NCI-H510A (cell line): Measurements from ENCODE around the gene ACTR5.

Source experiments
- DNase-seq: peaks from one replicate; lab custom pipeline; 2025; lab: John Stamatoyannopoulos, UW

Gene ACTR5

DNA sequence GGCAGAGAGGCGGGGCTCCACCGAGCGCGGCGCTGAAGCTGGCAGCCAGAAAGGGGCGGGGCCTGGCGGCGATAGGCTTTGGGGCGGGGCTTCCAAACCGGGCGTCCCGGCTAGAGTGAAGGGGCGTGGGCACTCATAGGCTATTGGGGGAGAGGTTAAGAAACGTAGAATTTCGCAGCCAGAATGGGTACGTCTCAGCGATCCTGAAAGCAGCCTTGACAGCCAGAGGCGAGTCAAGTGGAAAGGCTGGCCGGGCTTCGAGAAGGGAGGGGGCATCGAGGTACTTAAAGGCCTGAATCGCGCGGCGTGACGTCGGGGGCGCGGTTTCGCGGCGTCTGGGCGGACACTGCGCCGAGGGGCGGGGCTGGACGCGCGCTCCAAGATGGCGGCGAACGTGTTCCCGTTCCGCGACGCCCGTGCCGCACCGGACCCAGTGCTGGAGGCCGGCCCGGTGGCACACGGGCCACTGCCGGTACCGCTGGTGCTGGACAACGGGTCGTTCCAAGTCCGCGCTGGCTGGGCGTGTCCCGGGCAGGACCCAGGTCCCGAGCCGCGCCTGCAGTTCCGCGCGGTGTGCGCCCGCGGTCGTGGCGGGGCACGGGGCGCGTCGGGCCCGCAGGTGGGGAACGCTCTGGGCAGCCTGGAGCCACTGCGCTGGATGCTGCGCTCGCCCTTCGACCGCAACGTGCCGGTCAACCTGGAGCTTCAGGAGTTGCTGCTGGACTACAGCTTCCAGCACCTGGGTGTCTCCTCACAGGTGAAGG, at the start of gene ACTR5:
ACTR5 (plus strand) TSS at position 364 of the 764 bp plus-strand sequence; CDS start at position 383, 19 bp downstream.
- peak; percentile 76 for DNase-seq

DNA sequence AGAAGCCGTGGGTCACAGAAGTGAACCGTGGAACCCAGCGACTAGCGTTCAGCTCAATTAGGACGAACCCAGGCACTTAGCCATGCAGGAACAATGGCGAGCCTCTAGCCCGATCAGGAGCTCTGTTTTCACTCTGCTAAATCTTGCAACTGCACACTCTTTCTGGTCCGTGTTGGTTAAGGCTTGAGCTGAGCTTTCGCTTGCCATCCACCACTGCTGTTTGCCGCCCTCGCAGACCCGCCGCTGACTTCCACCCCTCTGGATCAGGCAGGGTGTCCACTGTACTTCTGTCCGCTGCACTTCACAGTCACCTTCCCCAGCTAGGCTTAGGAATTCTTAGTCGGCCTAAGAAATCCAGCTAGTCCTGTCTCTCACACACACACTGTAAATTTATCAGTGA, 49.7 kb upstream of the ACTR5 start:
- DNase-seq, result no peak

DNA sequence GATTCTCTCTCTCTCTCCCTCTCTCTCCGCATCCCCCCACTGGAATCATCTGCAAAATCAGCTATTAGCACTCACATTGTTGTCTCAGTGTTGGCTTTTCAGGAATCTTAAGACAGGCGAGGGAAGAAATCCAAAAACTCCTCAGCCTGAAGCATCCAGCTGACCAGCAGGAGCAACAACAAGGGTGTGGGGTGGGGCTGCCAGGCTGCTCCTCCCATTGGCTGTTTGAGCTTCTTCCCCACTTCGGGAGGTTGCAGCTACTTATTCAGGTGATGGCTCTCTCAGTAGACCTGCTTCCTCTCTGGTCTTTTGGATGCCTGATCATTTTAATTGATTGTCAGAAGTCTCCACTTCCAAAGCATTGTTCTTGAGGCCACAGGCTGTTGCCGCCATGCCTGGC, 48.1 kb upstream of the ACTR5 start:
- no peak for DNase-seq

DNA sequence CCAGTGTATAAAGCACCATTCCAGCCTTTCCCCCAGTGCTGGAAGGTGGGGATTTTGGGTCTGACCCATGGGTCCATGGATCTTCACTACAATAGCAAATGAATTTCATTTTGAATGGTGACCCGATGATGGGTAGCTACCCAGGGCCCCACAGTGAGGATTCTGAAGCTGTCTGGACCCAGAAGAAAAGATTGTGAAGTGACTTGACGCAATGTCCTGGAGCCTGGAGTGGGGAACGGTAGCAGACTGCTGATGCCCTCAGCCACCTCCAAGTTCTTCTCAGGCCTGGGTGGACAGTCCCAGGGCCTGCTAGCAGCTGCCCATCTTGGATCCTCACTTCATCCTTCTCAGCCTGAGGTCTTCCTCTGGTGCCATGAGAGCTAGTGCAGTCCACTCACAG, 47.3 kb upstream of the ACTR5 start:
- DNase-seq, result no peak

DNA sequence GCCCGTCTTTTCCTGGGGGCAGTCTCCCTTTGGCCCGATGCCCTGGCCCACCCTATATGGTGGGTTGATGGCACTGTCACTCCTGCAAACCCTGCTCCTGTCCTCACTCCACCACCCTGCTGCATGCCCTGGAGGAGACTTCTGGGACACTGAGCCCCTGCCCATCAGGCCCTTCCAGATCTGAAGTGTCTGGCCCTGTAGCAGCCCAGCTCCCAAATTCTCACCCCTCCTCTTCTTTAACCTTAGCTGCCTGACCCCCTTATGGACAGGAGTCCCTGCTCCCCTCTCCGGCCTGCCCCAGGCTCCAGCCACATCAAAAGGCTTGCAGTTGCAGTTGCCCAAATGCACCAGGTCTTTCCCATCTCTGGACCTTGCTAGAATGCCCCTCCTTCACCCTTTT, 44.7 kb upstream of the ACTR5 start:
- no peak for DNase-seq

DNA sequence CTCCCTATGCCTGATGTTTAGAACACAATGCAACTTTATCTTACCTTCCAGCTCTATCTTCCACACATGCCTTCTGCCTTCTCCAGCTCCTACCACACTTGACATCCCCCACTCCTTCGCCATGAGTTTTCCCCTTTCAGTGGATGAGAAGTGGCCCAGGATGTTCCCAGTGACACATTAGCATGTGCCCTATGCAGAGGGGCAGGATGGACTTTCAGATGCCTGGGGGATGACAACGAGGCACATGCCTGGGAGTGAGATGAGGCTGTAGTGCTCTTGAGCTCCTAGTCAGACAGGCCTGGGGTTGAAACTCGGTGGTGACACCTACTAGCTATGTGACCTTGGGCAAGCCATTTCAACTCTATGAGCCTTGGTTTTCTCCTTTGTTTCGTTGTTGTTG, 44.1 kb upstream of the ACTR5 start:
- DNase-seq, result no peak

DNA sequence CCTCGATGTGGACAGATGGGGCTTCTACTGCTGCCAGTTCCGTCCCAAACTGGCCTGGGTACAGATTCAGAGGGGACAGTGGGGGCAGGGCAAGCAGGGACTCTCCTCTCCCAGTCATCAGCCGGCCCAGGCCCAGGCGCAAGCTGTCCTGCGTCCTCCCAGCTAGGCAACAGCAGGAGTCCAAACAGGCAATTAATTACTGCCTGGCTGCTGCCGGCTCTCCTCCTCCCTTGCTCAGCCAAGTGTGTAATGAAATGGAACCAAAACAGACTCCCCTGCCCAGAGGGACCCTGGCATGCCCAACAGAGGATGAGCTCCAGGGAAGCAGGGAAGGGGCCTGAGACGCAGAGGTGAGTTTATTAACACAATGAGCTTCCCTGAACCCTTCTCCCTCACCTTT, 41.8 kb upstream of the ACTR5 start:
- DNase-seq, result no peak

DNA sequence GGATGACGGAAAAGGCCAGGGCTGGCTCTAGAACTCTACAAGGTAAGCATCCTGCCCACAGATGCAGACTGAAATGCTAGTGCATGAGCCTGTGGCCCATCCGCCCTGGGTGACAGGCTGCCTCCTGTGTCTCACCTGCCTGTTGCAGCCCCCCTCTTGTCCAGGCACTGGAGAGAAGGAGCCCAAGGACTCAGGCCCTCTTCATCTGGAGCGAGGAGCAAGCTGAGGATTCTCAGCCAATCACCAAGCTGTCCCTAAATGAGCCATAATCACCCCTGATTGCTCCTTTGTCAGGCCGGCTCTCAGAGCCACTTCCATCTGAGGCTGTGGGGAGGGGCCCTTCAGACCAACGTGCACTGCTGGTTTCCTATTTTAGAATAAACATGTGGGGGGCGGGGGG, 34.0 kb upstream of the ACTR5 start:
- DNase-seq, result no peak

DNA sequence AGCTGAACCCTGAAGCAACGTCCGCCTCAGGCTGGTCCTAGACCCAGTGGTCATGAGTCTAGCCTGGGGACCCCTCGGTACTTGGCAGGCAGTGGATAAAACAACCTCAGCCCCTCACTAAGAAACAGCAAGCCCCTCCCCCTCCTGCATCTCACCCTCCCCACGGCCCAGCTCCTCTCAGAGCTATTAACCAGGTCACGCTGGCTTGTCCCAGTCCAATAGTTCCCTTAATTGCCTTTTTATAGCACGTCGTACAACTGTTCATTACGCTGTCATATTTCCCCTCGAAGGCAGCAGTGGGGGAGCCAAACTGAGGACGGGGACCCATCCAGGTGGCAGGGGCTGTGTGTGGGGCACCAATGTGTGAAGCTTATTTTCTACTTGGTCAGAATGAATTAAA, 32.6 kb upstream of the ACTR5 start:
- DNase-seq, result no peak

DNA sequence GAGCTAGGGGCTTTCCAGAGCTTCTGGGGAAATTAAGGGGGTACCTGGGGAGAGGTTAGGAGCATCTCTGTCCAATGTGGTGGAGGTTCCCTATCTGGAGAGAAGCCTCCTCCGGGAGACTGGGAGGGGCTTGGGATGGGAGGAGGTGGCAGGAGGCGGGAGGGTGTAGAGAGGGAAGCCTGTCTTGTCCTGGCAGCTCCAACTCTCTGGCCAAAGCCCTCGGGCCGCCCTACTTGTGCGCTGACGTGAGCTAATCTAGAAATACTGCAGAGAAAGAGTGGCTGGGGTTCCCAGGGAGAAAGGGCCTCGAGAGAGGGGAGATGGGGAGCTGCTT, 25.6 kb upstream of the ACTR5 start:
- no peak for DNase-seq

DNA sequence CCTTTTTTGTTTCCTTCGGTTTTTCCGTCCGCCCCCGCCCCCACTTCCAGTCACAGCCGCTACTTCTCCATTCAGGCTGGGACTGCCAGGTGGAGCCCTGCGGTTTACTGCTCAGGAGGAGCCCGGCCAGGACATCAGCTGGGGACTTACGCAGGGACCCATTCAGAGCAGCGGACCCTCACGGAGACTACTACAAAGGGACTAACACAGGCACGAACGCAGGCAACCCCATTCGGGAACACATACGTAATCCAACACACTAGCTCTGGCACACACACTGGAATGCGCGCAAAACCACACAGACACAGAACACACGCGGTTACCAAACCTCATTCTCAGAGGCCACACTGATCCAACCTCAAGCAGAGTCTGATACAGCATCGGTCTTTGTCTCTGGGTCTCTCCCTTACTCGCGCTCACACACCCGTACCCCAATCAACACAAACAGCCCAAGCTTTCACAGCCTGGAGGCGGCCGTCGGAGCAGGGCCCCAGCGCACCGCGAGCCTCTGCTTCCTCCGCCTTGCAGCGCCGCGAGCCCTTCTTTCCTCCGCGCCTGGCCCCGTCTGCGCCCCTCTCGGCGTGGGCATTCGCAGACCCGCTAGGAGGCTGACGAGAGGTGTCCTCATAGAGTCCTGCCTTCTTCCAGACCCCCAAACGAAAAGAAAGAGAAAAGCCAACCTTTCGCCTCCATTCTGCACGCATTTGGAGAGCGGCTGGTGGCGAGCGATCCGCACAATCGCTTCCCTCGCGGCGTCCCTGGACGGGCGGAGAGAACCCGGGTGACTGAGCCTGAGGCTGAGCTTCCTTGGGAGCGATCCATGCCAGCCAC, 25.0 kb upstream of the ACTR5 start:
- DNase-seq, result no peak

DNA sequence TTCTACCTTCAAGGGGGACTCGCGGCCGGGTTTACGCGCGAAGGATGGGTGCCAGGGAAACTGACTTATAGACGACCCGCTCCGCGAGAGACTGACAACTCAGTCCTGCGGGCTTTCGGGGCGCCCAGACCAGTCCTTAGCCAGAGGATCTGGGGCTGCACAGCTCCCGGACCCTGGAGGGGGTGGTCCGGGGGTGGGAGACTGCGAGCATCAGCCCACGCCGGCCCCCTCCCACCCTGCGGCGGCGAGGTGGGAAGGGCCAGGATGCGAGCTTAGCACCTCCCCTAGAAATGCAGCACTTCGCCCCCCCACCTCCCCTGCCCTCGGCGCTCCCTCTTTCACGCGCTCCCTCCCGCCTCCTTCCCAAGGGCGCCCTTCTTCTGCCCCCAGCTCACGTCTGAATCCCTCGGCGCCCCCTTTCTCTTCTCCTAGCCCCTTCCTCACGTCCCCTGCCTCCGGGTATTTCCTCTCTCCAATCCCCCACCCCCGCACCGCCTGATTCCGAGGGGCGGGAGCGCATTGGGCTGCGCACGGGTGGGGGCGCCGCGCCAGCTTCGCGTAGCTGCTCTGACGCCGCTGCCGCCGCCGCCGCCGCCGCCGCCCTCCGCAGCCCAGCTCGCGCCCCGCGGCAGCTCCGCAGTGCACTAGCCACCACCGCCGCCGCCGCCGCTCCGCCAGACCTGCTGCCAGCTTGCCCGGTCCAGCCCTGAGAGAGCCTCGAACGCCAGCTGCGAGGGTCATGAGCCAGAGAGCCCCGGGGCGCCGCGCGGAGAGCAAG, 24.2 kb upstream of the ACTR5 start, which contains the start of gene SLC32A1:
SLC32A1 (plus strand) TSS at position 639 of the 778 bp plus-strand sequence. CDS start 239 bp downstream, outside the sequence.
- no peak for DNase-seq

DNA sequence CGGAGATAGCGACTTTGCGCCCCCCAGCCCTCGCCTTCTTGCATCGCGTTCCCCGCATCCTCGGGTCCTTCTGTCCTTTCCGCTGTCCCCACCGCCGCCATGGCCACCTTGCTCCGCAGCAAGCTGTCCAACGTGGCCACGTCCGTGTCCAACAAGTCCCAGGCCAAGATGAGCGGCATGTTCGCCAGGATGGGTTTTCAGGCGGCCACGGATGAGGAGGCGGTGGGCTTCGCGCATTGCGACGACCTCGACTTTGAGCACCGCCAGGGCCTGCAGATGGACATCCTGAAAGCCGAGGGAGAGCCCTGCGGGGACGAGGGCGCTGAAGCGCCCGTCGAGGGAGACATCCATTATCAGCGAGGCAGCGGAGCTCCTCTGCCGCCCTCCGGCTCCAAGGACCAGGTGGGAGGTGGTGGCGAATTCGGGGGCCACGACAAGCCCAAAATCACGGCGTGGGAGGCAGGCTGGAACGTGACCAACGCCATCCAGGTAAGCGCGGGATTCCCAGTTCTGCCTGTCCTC, 23.6 kb upstream of the ACTR5 start:
- DNase-seq, result no peak

DNA sequence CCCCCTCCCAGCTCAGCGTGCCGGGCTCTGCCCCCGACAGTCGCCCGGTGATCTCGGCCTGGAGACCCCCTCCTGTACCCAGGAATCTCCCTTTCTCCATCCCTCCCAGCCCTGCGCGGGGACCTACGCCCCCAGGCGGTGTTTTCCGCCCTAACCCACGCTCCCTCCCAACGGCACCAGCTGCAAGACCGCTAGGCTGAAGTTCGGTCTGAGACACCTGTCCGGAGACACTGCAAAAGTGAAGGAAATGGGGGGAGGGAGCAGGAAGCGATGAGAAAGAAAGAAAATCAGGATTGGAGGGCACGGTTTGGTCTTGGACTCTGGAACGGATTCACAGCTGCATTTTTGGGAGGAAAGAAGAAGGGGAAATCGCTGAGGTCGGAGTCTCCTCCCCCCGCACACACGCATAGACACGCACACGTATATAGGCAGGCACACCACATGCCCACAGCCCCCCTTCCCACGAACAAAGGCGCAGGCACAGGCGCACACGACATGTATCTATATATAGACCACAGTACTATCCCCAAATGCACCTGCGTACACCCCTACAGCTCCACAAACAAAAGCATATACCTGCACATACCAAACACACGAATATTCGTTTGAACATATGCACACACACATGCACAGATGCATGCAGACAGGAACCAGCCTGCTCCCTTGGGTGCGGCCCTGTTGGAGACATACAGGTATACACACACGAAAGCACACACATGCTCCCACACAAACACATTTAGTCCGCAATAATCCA, 22.9 kb upstream of the ACTR5 start:
- DNase-seq, result no peak

DNA sequence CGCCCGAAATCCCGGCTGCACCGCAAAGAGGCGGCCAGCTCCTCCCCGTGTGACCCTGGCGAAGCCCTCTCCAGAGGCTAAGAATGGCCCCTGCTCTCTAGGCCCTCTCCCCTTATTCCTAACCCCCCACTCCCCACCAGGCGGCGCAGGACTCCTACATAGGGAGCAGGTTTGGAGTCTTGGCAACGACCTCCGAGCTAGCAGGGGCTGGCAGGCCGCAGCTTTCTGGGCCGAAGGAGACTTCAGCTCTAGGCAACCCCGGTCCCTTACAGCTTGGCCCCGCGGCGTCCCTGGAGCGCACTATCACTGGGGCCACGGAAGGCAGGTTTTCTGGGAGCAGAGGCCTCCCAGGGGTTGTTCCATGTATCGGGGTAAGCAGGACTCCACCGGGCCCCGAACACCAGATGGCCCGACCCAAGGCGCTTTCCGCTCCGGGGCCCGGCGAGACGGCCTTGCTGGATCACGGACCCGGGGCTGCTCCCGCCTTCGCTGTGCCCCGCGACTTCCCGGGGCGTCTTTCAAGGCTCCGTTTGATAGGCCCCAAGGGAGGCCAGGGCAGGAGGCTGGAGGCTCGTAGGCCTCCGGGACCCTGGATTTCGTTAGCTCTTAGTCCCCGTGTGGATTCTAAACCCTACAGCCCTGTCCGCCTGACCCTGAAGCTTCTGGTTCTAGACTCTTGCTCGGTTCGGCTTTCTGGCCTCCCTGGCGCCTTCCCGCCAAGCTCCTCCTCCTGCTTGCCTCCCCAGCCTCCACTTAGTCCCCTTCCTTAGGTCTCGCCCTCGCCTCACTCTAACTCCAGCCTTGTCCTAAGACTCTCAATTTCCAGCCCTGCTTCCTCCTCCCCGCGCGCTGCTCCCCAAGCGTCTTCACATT, 22.1 kb upstream of the ACTR5 start:
- no peak for DNase-seq

DNA sequence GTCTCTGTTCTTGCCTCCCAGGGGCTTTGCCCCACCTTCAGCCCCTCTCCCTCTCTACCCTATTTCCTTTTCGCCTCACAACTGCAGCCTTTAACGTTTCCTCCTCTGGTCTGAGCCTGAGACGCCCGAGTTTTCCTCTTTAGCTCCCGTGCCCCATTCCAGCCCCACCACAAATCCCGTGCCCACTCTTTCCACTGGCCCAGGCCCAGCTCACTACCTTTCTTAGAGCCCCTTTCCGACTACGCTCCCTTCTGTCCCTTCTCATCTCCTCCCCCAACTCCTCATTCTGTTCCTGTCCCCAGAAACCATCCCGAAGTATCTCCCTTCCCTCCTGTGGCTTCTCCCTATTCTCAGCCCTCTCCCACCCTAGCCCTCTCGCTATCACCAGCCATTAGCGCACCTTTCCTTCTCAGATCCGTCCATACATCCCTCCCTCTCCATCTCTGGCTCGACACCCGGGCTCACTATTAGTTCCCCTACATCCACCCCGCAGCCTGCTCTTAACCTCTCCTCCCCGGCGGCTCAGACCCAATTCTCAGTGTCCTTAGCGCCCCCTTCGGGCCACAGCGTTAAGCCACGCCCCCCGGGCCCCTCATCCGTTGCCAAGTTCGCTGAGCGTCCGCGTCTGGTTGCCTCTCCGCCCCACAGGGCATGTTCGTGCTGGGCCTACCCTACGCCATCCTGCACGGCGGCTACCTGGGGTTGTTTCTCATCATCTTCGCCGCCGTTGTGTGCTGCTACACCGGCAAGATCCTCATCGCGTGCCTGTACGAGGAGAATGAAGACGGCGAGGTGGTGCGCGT, 21.3 kb upstream of the ACTR5 start:
- no peak for DNase-seq

DNA sequence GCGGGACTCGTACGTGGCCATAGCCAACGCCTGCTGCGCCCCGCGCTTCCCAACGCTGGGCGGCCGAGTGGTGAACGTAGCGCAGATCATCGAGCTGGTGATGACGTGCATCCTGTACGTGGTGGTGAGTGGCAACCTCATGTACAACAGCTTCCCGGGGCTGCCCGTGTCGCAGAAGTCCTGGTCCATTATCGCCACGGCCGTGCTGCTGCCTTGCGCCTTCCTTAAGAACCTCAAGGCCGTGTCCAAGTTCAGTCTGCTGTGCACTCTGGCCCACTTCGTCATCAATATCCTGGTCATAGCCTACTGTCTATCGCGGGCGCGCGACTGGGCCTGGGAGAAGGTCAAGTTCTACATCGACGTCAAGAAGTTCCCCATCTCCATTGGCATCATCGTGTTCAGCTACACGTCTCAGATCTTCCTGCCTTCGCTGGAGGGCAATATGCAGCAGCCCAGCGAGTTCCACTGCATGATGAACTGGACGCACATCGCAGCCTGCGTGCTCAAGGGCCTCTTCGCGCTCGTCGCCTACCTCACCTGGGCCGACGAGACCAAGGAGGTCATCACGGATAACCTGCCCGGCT, 20.6 kb upstream of the ACTR5 start:
- no peak for DNase-seq

DNA sequence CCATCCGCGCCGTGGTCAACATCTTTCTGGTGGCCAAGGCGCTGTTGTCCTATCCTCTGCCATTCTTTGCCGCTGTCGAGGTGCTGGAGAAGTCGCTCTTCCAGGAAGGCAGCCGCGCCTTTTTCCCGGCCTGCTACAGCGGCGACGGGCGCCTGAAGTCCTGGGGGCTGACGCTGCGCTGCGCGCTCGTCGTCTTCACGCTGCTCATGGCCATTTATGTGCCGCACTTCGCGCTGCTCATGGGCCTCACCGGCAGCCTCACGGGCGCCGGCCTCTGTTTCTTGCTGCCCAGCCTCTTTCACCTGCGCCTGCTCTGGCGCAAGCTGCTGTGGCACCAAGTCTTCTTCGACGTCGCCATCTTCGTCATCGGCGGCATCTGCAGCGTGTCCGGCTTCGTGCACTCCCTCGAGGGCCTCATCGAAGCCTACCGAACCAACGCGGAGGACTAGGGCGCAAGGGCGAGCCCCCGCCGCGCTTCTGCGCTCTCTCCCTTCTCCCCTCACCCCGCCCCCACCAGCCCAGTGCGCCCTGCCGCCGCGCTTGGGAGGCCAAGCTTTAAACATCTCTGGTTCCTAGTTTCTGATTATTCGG, 20.0 kb upstream of the ACTR5 start:
- DNase-seq, result no peak
